ENCODE measurements around the gene C9orf152. TPM values are rescaled to one million over a fixed set of nuclear protein-coding genes. Genes with fewer than 3 reads are reported as not detected.
"Not testable (repeated sequence)": the region's sequence is repeated elsewhere in the genome, so short reads cannot be mapped to it uniquely, and the experiment has no call there.

The C9orf152 gene
- total and polyA plus RNA-seq, 3 experiments from 2014 or later: not detected

- Mint-ChIP-seq H3K9me3 (no peaks in the 10 kb centered on the region), H3K36me3 (peaks cover 0 to 32% (median 6%) of the 10 kb centered on the region in 3 donors), H3K27me3 (peaks cover 0 to 1% of the 10 kb centered on the region in 2 donors), H3K27ac (peak overlapping the region in 7 of 8 donors; percentile 14 to 86 (median 61)), H3K4me3 (peak overlapping the region in 1 of 7 donors; percentile 96), H3K4me1 (peaks cover 28 to 52% (median 51%) of the 10 kb centered on the region in 3 donors)
- Histone ChIP-seq H3K4me3 (ENCODE audit: low read length) (no peak overlapping the region), H3K9me3 (ENCODE audit: low read length) (no peaks in the 10 kb centered on the region), H3K4me1 (ENCODE audit: insufficient read depth, low read length) (peaks cover 19% of the 10 kb centered on the region), H3K27me3 (ENCODE audit: insufficient read depth, low read length, poor library complexity, severe bottlenecking) (no peaks in the 10 kb centered on the region), H3K27ac (ENCODE audit: low read depth, low read length) (no peak overlapping the region), H3K36me3 (ENCODE audit: insufficient read depth, low read length) (peaks cover 8% of the 10 kb centered on the region)
- ChIA-PET POLR2A (no interaction called here), CTCF (no interaction called here)
- DNase-seq: no peak
Observed at GRCh38 chr9:110252509-110253139, 44.7 kb upstream of the C9orf152 start.

- DNase-seq; H3K4me3 ChIP-seq (ENCODE audit: low read length); H3K9me3 Mint-ChIP-seq; H3K9me3 ChIP-seq (ENCODE audit: low read length); H3K27me3 ChIP-seq (ENCODE audit: insufficient read depth, low read length, poor library complexity, severe bottlenecking); POLR2A ChIA-PET; CTCF ChIA-PET; H3K27ac ChIP-seq (ENCODE audit: low read depth, low read length); H3K27me3 Mint-ChIP-seq; H3K36me3 ChIP-seq (ENCODE audit: insufficient read depth, low read length): not testable (repeated sequence)
- peak overlapping the region in 1 of 7 donors; percentile 63 for H3K4me3 Mint-ChIP-seq
- peak overlapping the region in 3 of 8 donors; percentile 11 to 33 (median 29) for H3K27ac Mint-ChIP-seq
- peaks cover under 1 to 37% (median 8%) of the 10 kb centered on the region in 3 donors for H3K36me3 Mint-ChIP-seq
- peaks cover 13% of the 10 kb centered on the region for H3K4me1 ChIP-seq (ENCODE audit: insufficient read depth, low read length)
- peaks cover 20 to 44% (median 43%) of the 10 kb centered on the region in 3 donors for H3K4me1 Mint-ChIP-seq
Observed at GRCh38 chr9:110251770-110252169, 43.8 kb upstream of the C9orf152 start.

GRCh38 chr9:110251212-110251611 is 43.3 kb upstream of the C9orf152 start:
- Mint-ChIP-seq H3K4me3 (no peak overlapping the region), H3K9me3 (no peaks in the 10 kb centered on the region), H3K36me3 (peaks cover 6 to 41% (median 13%) of the 10 kb centered on the region in 3 donors), H3K27ac (peak overlapping the region in 2 of 8 donors; percentile 30 to 39), H3K27me3 (peaks cover 0 to 1% of the 10 kb centered on the region in 2 donors), H3K4me1 (peaks cover 20 to 44% (median 43%) of the 10 kb centered on the region in 3 donors)
- H3K4me1 ChIP-seq (ENCODE audit: insufficient read depth, low read length): peaks cover 13% of the 10 kb centered on the region
- no peak for DNase-seq
- no peaks in the 10 kb centered on the region for H3K9me3 ChIP-seq (ENCODE audit: low read length)
- CTCF ChIA-PET: no interaction called here
- H3K27me3 ChIP-seq (ENCODE audit: insufficient read depth, low read length, poor library complexity, severe bottlenecking): no peaks in the 10 kb centered on the region
- POLR2A ChIA-PET: no interaction called here
- H3K27ac ChIP-seq (ENCODE audit: low read depth, low read length): no peak overlapping the region
- peaks cover 8% of the 10 kb centered on the region for H3K36me3 ChIP-seq (ENCODE audit: insufficient read depth, low read length)
- no peak overlapping the region for H3K4me3 ChIP-seq (ENCODE audit: low read length)

GRCh38 chr9:110249603-110250002 is 41.6 kb upstream of the C9orf152 start:
- Mint-ChIP-seq H3K9me3 (no peaks in the 10 kb centered on the region), H3K36me3 (peaks cover 7 to 43% (median 14%) of the 10 kb centered on the region in 3 donors), H3K27ac (peak overlapping the region in 1 of 8 donors; percentile 16), H3K4me3 (peak overlapping the region in 1 of 7 donors; percentile 28), H3K4me1 (peaks cover 14 to 36% (median 35%) of the 10 kb centered on the region in 3 donors), H3K27me3 (peaks cover 0 to 1% of the 10 kb centered on the region in 2 donors)
- ChIA-PET CTCF (no interaction called here), POLR2A (no interaction called here)
- H3K27ac ChIP-seq (ENCODE audit: low read depth, low read length): no peak overlapping the region
- peaks cover 8% of the 10 kb centered on the region for H3K36me3 ChIP-seq (ENCODE audit: insufficient read depth, low read length)
- no peaks in the 10 kb centered on the region for H3K9me3 ChIP-seq (ENCODE audit: low read length)
- no peaks in the 10 kb centered on the region for H3K27me3 ChIP-seq (ENCODE audit: insufficient read depth, low read length, poor library complexity, severe bottlenecking)
- H3K4me3 ChIP-seq (ENCODE audit: low read length): no peak overlapping the region
- no peak for DNase-seq
- H3K4me1 ChIP-seq (ENCODE audit: insufficient read depth, low read length): peaks cover 6% of the 10 kb centered on the region

- H3K36me3 Mint-ChIP-seq: peaks cover 7 to 52% (median 19%) of the 10 kb centered on the region in 3 donors
- H3K9me3 Mint-ChIP-seq: no peaks in the 10 kb centered on the region
- ChIA-PET CTCF (no interaction called here), POLR2A (no interaction called here)
- H3K27ac ChIP-seq (ENCODE audit: low read depth, low read length): no peak overlapping the region
- no peak overlapping the region for H3K27ac Mint-ChIP-seq
- H3K4me1 ChIP-seq (ENCODE audit: insufficient read depth, low read length): no peaks in the 10 kb centered on the region
- peaks cover 0 to 1% of the 10 kb centered on the region in 2 donors for H3K27me3 Mint-ChIP-seq
- H3K4me3 ChIP-seq (ENCODE audit: low read length): no peak overlapping the region
- H3K4me1 Mint-ChIP-seq: peaks cover 8 to 24% (median 23%) of the 10 kb centered on the region in 3 donors
- H3K36me3 ChIP-seq (ENCODE audit: insufficient read depth, low read length): peaks cover 8% of the 10 kb centered on the region
- DNase-seq: no peak
- H3K9me3 ChIP-seq (ENCODE audit: low read length): no peaks in the 10 kb centered on the region
- no peak overlapping the region for H3K4me3 Mint-ChIP-seq
- H3K27me3 ChIP-seq (ENCODE audit: insufficient read depth, low read length, poor library complexity, severe bottlenecking): no peaks in the 10 kb centered on the region
Observed at GRCh38 chr9:110248361-110248760, 40.4 kb upstream of the C9orf152 start.

- Histone ChIP-seq H3K9me3 (ENCODE audit: low read length) (no peaks in the 10 kb centered on the region), H3K4me3 (ENCODE audit: low read length) (no peak overlapping the region), H3K27me3 (ENCODE audit: insufficient read depth, low read length, poor library complexity, severe bottlenecking) (no peaks in the 10 kb centered on the region), H3K36me3 (ENCODE audit: insufficient read depth, low read length) (peaks cover 14% of the 10 kb centered on the region), H3K27ac (ENCODE audit: low read depth, low read length) (no peak overlapping the region), H3K4me1 (ENCODE audit: insufficient read depth, low read length) (no peaks in the 10 kb centered on the region)
- Mint-ChIP-seq H3K9me3 (no peaks in the 10 kb centered on the region), H3K36me3 (peaks cover 7 to 61% (median 25%) of the 10 kb centered on the region in 3 donors), H3K4me3 (no peak overlapping the region), H3K27me3 (peaks cover 0 to 1% of the 10 kb centered on the region in 2 donors), H3K27ac (no peak overlapping the region), H3K4me1 (peaks cover 2 to 11% (median 6%) of the 10 kb centered on the region in 3 donors)
- no peak for DNase-seq
- ChIA-PET POLR2A (no interaction called here), CTCF (no interaction called here)
Observed at GRCh38 chr9:110246214-110246613, 38.3 kb upstream of the C9orf152 start.

- peaks cover 0 to 6% (median 0%) of the 10 kb centered on the region in 3 donors for H3K4me1 Mint-ChIP-seq
- no peak for DNase-seq
- Histone ChIP-seq H3K36me3 (ENCODE audit: insufficient read depth, low read length) (peaks cover 6% of the 10 kb centered on the region), H3K9me3 (ENCODE audit: low read length) (no peaks in the 10 kb centered on the region), H3K27me3 (ENCODE audit: insufficient read depth, low read length, poor library complexity, severe bottlenecking) (no peaks in the 10 kb centered on the region), H3K4me3 (ENCODE audit: low read length) (no peak overlapping the region), H3K4me1 (ENCODE audit: insufficient read depth, low read length) (no peaks in the 10 kb centered on the region), H3K27ac (ENCODE audit: low read depth, low read length) (no peak overlapping the region)
- CTCF ChIA-PET: no interaction called here
- H3K27ac Mint-ChIP-seq: no peak overlapping the region
- H3K36me3 Mint-ChIP-seq: peaks cover 7 to 52% (median 23%) of the 10 kb centered on the region in 3 donors
- H3K9me3 Mint-ChIP-seq: no peaks in the 10 kb centered on the region
- no peak overlapping the region for H3K4me3 Mint-ChIP-seq
- POLR2A ChIA-PET: no interaction called here
- H3K27me3 Mint-ChIP-seq: no peaks in the 10 kb centered on the region
Observed at GRCh38 chr9:110244616-110245015, 36.7 kb upstream of the C9orf152 start.

GRCh38 chr9:110241858-110242321 is 33.9 kb upstream of the C9orf152 start:
- Mint-ChIP-seq H3K4me1 (no peaks in the 10 kb centered on the region), H3K4me3 (no peak overlapping the region), H3K27me3 (no peaks in the 10 kb centered on the region), H3K27ac (no peak overlapping the region), H3K9me3 (no peaks in the 10 kb centered on the region), H3K36me3 (peaks cover 7 to 33% (median 19%) of the 10 kb centered on the region in 3 donors)
- H3K36me3 ChIP-seq (ENCODE audit: insufficient read depth, low read length): peaks cover 5% of the 10 kb centered on the region
- H3K27ac ChIP-seq (ENCODE audit: low read depth, low read length): no peak overlapping the region
- DNase-seq: no peak
- H3K4me3 ChIP-seq (ENCODE audit: low read length): no peak overlapping the region
- no peaks in the 10 kb centered on the region for H3K4me1 ChIP-seq (ENCODE audit: insufficient read depth, low read length)
- CTCF ChIA-PET: no interaction called here
- POLR2A ChIA-PET: no interaction called here
- H3K9me3 ChIP-seq (ENCODE audit: low read length): no peaks in the 10 kb centered on the region
- H3K27me3 ChIP-seq (ENCODE audit: insufficient read depth, low read length, poor library complexity, severe bottlenecking): no peaks in the 10 kb centered on the region

All from CD8-positive, alpha-beta memory T cell (primary cell).